Activated gamma-delta T cell treated with Interleukin-2 at 50 U/mL for 16 hours (primary cell): ENCODE data around the gene NOL11.
"Not testable (repeated sequence)": the region's sequence is repeated elsewhere in the genome, so short reads cannot be mapped to it uniquely, and the experiment has no call there.

Source experiments
- DNase-seq: peaks from one replicate; pipeline ENCODE4 v3.0.0-alpha.2; 2020

The NOL11 gene

DNA sequence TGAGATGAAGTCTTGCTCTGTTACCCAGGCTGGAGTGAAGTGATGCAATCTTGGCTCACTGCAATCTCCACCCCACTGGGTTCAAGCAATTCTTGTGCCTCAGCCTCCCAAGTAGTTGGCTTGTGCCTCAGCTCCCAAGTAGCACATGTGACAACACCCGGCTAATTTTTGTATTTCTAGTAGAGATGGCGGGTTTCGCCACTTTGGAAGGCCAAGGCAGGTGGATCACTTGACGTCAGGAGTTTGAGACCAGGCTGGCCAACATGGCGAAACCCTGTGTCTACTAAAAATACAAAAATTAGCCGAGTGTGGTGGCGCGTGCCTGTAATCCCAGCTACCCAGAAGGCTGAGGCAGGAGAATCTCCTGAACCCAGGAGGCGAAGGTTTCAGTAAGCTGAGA lies 39.0 kb downstream of the NOL11 start:
- not testable (repeated sequence) for DNase-seq

GRCh38 chr17:67759355-67760171 lies 41.8 kb downstream of the NOL11 start:
- no peak for DNase-seq

DNA sequence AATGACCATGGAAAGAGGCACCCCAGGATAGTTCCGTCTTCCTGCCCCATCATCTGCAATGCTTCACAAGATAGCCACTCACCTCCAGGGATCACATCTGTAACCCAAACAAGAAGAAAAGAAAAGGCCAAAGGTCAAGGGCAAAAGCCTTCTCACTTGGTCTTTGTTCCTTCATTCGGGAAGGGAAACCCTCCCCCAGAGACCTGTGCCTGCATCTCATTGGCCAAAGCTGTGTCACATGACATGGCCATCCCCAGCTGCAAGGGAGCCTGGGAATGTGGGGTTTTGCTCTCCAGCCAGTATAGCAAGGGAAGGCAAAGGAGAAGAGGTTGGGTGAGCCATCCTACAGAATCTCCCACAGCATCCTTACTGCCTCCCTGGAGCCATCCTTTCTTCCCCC lies 47.9 kb downstream of the NOL11 start:
- no peak for DNase-seq

DNA sequence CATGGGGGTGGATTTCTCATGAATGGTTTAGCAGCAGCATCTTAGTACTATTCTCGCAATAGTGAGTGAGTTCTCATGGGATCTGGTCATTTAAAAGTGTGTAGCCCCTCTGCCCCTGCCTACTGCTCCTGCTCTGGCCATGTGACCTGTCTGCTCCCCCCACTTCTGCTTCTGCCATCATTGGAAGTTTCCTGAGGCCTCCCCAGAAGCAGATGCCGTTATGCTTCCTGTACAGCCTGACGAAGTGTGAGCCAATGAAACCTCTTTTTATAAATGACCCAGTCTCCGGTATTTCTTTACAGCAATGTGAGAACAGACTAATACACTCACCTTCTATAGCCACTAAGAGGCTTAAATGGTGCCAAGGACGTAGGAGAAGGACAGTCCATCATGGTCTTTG lies 51.5 kb downstream of the NOL11 start:
- no peak for DNase-seq

DNA sequence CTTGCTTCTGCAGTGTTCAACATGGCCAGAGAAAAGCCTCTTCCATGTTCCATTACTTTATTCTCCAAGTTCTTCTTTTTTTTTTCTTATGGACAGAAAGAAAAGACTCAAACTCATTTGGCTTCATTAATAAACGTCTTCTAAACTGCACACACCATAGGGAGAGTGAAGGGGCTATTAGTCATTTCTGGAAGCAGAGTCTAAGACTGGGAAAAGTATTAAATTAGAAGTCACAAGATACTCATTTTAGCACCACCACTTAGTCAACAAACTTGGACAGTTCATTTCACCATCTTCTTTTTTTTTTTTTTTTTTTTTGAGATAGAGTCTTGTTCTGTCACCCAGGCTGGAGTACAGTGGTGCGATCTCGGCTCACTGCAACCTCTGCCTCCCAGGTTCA lies 52.8 kb downstream of the NOL11 start:
- DNase-seq, result no peak

DNA sequence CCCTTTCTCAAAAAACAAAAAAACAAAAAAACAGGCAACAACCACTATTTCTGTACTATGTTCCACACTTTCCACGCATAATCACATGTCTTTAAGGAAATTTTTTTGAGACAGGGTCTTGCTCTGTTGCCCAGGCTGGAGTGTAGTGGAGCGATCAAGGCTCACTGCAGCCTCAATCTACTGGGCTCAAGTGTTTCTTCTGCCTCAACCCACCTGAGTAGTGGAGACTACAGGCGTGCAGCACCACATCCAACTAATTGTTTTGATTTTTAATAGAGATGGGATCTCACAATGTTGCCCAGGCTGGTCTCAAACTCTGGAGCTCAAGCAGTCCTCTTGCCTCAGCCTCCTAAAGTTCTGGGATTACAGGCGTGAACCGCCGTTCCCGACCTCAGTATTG lies 54.9 kb downstream of the NOL11 start:
- DNase-seq, result no peak

DNA sequence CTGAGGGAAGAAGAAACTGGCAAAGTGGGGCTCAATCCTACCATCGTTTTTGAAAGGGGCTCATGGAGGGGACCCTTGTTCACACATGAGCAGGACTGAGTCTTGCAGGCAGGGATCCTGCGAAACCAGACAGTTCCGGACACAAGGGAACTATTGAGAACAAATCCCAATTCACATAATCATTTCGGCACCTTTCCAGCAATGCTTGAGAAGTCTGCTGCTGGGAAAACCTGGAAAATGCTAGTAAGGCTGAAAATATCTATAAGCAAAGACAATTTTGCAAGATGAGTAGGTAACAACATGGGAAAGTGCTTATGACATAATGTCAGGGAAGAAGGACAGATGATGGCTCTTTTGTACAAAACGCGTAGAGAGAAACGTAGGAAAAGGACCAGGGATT lies 55.5 kb downstream of the NOL11 start:
- DNase-seq, result no peak

DNA sequence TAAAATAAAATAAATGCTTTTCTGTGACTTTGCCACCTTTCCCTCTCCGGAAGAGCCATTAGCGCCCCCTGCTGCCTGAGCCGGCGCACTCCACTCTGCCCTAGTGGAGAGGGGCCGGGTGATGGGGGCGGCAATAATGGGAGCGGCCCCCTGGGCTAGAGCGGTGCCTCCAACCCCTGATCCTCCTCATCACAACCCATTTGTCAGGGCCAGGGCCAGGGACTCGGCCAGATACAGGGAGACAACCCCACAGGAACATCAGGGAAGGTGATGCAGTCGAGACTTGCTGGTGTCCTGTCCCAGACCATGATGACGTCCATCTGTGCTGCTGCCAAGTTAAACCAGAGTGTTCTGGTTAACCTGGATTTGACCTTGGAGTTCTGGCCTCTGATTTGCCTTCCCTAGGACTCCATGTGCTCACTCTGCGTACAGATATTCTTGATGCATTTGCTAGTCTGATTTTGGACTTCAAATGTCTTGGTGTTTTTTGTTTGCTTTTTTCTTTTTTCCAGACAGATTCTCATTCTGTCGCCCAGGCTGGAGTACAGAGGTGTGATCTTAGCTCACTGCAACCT lies 61.4 kb downstream of the NOL11 start:
- peak; percentile 9 for DNase-seq

DNA sequence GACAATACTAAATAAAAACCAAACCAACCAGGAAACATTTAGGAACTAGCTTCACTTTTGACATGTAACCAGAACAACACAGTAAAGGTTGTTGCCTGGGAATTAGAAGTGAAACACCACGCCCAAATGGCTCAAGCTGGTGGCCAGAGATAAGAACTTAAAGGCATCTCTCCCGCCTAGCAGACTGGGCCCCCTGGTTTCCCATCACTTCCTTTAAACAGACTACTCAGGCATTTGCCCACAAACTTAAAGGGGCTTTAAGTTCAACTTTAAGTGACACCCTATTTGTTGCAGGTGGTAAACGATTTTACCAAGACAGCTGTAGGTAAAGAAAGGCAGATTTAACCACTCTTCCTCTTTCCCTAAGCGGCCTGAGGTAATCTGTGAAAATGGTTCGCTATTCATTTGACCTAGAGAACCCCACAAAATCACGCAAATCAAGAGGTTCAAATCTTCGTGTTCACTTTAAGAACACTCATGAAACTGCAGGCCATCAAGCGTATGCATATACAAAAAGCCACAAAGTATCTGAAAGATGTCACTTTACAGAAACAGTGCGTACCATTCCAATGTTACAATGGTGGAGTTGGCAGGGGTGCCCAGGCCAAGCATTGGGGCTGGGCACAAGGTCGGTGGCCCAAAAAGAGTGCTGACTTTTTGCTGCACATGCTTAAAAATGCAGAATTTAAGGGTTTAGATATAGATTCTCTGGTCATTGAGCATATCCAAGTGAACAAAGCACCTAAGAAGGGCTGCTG lies 66.8 kb downstream of the NOL11 start:
- DNase-seq, result no peak

- DNase-seq, result no peak
Measured at GRCh38 chr17:67785122-67785477, 67.4 kb downstream of the NOL11 start.

DNA sequence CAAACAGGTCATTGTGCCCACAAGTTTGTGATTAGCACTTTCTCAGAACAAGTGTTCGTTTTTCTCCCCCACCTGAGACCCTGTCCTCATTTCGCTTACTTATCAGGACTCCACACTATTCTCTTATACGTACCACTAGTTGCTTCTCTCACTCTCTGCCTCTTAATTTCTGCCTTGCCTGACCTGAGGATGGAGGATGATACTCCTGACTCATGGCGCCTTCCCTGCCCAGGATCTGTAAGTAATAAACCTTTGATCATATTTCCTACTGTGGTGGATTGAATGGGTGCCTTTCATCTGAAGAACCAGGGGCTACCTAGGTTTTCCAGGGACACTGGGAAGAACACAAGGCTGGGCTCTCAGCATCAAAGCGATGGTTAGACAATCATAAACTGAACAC lies 67.8 kb downstream of the NOL11 start:
- DNase-seq, result no peak
